GM12878 (cell line): ENCODE results near the gene NBEA. TPM values are rescaled to one million over a fixed set of nuclear protein-coding genes. Genes with fewer than 3 reads are reported as not detected.

Source experiments
- ATAC-seq: fragments of 200-7000 bp; cut with Tn5 transposase; 3 replicates; pipeline ENCODE4 v1.9.1; 2020; ENCODE audit warnings: mild to moderate bottlenecking, moderate library complexity
- BruUV-seq: library from RNA; stranded (reverse); fragments of 400-500 nt; replicated peaks from 2 replicates; lab custom pipeline; 2021; lab: Mats Ljungman, UMichigan
- CTCF ChIA-PET: fragments of 300-600 bp; sonication (Branson Sonifier 250); formaldehyde crosslinking; extraction: SDS; loops from one replicate; lab custom pipeline; 2021; ENCODE audit warnings: inconsistent platforms; lab: Yijun Ruan, JAX
- POLR2A ChIA-PET: fragments of 350-600 bp; formaldehyde crosslinking; extraction: SDS; loops from one replicate; lab custom pipeline; 2021; ENCODE audit warnings: inconsistent platforms; lab: Charles Lee
- RAD21 ChIA-PET: fragments of 300-600 bp; sonication (Branson Sonifier 250); formaldehyde crosslinking; loops from one replicate; lab custom pipeline; 2023; ENCODE audit warnings: antibody characterized with exemption; ENCODE audit not compliant: unreplicated experiment; lab: Charles Lee
- SMC1A ChIA-PET: fragments of 300-600 bp; sonication (Branson Sonifier 250); formaldehyde crosslinking; loops from one replicate; lab custom pipeline; 2023; ENCODE audit not compliant: unreplicated experiment, uncharacterized antibody; lab: Charles Lee
- DNase-seq: peaks from one replicate; pipeline ENCODE4 v3.0.0-alpha.2; 2011; ENCODE audit warnings: low read depth, low spot score
- FAIRE-seq: peaks from 3 replicates; lab custom pipeline; 2011; peaks lifted over from hg19 to GRCh38; lab: Jason Lieb, UNC
- H2AFZ ChIP-seq: 2 replicates; pipeline ENCODE4 v1.6.0; 2011; ENCODE audit warnings: low read depth, low read length, control low read depth; ENCODE audit not compliant: control insufficient read depth
- H3K27ac ChIP-seq: 2 replicates; pipeline ENCODE4 v1.5.1; 2011; ENCODE audit warnings: control low read depth; ENCODE audit not compliant: control insufficient read depth, insufficient read depth
- H3K27me3 ChIP-seq, 2 experiments: replicated peaks in 1 of 2; 2 replicates each; pipeline versions ENCODE4 v1.6.0 to v1.6.1; 2011; ENCODE audit warnings: low read length in 1 of 2; ENCODE audit not compliant: control insufficient read depth in 2 of 2, insufficient read depth in 2 of 2
- H3K36me3 ChIP-seq, 2 experiments: 2 replicates each; pipeline ENCODE4 v1.5.1; 2011; ENCODE audit warnings: low read length in 1 of 2; ENCODE audit not compliant: control insufficient read depth in 2 of 2, insufficient read depth in 2 of 2
- H3K4me1 ChIP-seq: 2 replicates; pipeline ENCODE4 v1.6.1; 2011; ENCODE audit warnings: mild to moderate bottlenecking, low read length, moderate library complexity, mixed read lengths; ENCODE audit not compliant: control insufficient read depth, insufficient read depth
- H3K4me2 ChIP-seq: 2 replicates; pipeline ENCODE4 v1.6.0; 2011; ENCODE audit warnings: control low read depth; ENCODE audit not compliant: control insufficient read depth, insufficient read depth
- H3K4me3 ChIP-seq: fragments of 200-600 bp; sonication (generic); 2 replicates; pipeline ENCODE4 v1.5.1; 2016
- H3K79me2 ChIP-seq: 2 replicates; pipeline ENCODE4 v1.6.0; 2011; ENCODE audit warnings: low read length; ENCODE audit not compliant: control insufficient read depth, insufficient read depth
- H3K9ac ChIP-seq: 2 replicates; pipeline ENCODE4 v1.8.0; 2011; ENCODE audit warnings: low read length, control low read depth, mixed read lengths; ENCODE audit not compliant: control insufficient read depth, insufficient read depth
- H3K9me3 ChIP-seq: replicated peaks from 3 replicates; pipeline ENCODE4 v1.5.1; 2011; ENCODE audit warnings: mild to moderate bottlenecking, low read length; ENCODE audit not compliant: control insufficient read depth, insufficient read depth
- H4K20me1 ChIP-seq: 2 replicates; pipeline ENCODE4 v1.6.0; 2011; ENCODE audit not compliant: control insufficient read depth, insufficient read depth
- BRCA1 ChIP-seq: IDR thresholded peaks from 2 replicates; pipeline ENCODE4 v1.6.1; 2011; ENCODE audit warnings: low read depth, low read length, improper control_type of control experiment
- CEBPB ChIP-seq, 2 experiments: fragments of 150-350 bp in 1 of 2; IDR thresholded peaks; 2 replicates each; pipeline ENCODE4 v1.6.1; 2012 to 2014; ENCODE audit warnings: low read depth in 2 of 2, low read length in 2 of 2, borderline replicate concordance in 1 of 2, inconsistent platforms in 1 of 2
- IRF3 ChIP-seq: fragments of 450-650 bp; IDR thresholded peaks from 2 replicates; pipeline ENCODE4 v1.6.1; 2014; ENCODE audit warnings: mild to moderate bottlenecking
- KAT2A ChIP-seq: conservative IDR thresholded peaks from 2 replicates; pipeline ENCODE4 v1.6.1; 2011; ENCODE audit warnings: low read depth, low read length; ENCODE audit not compliant: control insufficient read depth
- KDM1A ChIP-seq: fragments of 200-600 bp; sonication (generic); IDR thresholded peaks from 2 replicates; pipeline ENCODE4 v1.6.1; 2016; ENCODE audit warnings: borderline replicate concordance
- KLF5 ChIP-seq: fragments of 450-650 bp; IDR thresholded peaks from 2 replicates; pipeline ENCODE4 v1.6.1; 2014; ENCODE audit warnings: mild to moderate bottlenecking; ENCODE audit not compliant: partially characterized antibody
- NR2C2 ChIP-seq: IDR thresholded peaks from 2 replicates; pipeline ENCODE4 v1.6.1; 2011; ENCODE audit warnings: borderline replicate concordance, low read depth; ENCODE audit not compliant: control insufficient read depth, insufficient read length
- PAX8 ChIP-seq: fragments of 450-650 bp; IDR thresholded peaks from 2 replicates; pipeline ENCODE4 v1.6.1; 2017; ENCODE audit warnings: mild to moderate bottlenecking, moderate library complexity
- PML ChIP-seq: IDR thresholded peaks from 2 replicates; pipeline ENCODE4 v1.6.1; 2012; ENCODE audit warnings: low read length, inconsistent platforms
- SRF ChIP-seq, 2 experiments: IDR thresholded peaks; 2 replicates each; pipeline ENCODE4 v1.6.1; 2011; ENCODE audit warnings: low read depth in 2 of 2, low read length in 2 of 2, mild to moderate bottlenecking in 1 of 2, moderate library complexity in 1 of 2
- TAF1 ChIP-seq: IDR thresholded peaks from 2 replicates; pipeline ENCODE4 v1.6.1; 2011; ENCODE audit warnings: mild to moderate bottlenecking, low read depth, low read length, borderline replicate concordance
- WRNIP1 ChIP-seq: IDR thresholded peaks from 2 replicates; pipeline ENCODE4 v1.6.1; 2011; ENCODE audit warnings: low read depth, low read length, improper control_type of control experiment, borderline replicate concordance
- WGBS: methylation state at CpG from one replicate; pipeline ENCODE4 v1.1.6; 2016; ENCODE audit warnings: low lambda C conversion rate; ENCODE audit not compliant: insufficient replicate concordance, insufficient coverage; ENCODE audit errors: missing lambda C conversion rate; 5-methylcytosine and 5-hydroxymethylcytosine counted together
- in situ Hi-C: fragments of 300-500 bp; cut with MboI; formaldehyde crosslinking; loops from 9 replicates; pipeline ENCODE4 v1.14.3; 2018; ENCODE audit warnings: mixed read lengths
- intact Hi-C: fragments of 100-400 bp; cut with micrococcal nuclease; formaldehyde crosslinking; loops from one replicate; pipeline ENCODE4 v1.14.2; 2022; ENCODE audit not compliant: unreplicated experiment
- polyA plus RNA-seq, 11 experiments: library from polyadenylated mRNA; depleted of rRNA in 4 of 11; unstranded in 6 of 11; stranded (reverse) in 5 of 11; fragments of >200 nt; fragmentation: Nextera tagmentation in 4 of 11; fragmentation: Illumina TruSeq in 1 of 11; extraction: Ambion mirVana in 4 of 11; extraction: Trizol in 1 of 11; gene quantifications; 1 replicate in 1 of 11; 2 replicates in 10 of 11; pipeline versions ENCODE4 v1.2.1 to v1.2.3, GENCODE V29; 2011 to 2016; ENCODE audit warnings: inconsistent platforms in 2 of 11, missing spikeins in 2 of 11, low read depth in 1 of 11
- total RNA-seq, 4 experiments: library from RNA; depleted of rRNA in 3 of 4; stranded (reverse); fragments of >200 nt in 3 of 4; fragmentation: Illumina TruSeq in 1 of 4; extraction: Trizol in 1 of 4; gene quantifications; 2 replicates each; pipeline versions ENCODE4 v1.2.1 to v1.2.3, GENCODE V29; 2013 to 2021
- TF ChIP-seq, protein P1 (sequence below): fragments of 450-650 bp; IDR thresholded peaks from 2 replicates; pipeline ENCODE4 v1.6.1; 2016; ENCODE audit warnings: mild to moderate bottlenecking, moderate library complexity, borderline replicate concordance
- TF ChIP-seq, protein P2 (sequence below): fragments of 450-650 bp; IDR thresholded peaks from 2 replicates; pipeline ENCODE4 v1.6.1; 2017; ENCODE audit warnings: mild to moderate bottlenecking, moderate library complexity

Gene NBEA
- total and polyA plus RNA-seq, 10 of the 15 experiments (the other 5 are each of a cell fraction or from before 2014, with no cell fraction given), result 0.23 to 3.6 (median 0.55) TPM

- Histone ChIP-seq H3K79me2 (no peaks in the 10 kb centered on the region), H3K27ac (no peak overlapping the region), H3K4me1 (no peaks in the 10 kb centered on the region), H3K27me3 (no peaks in the 10 kb centered on the region), H3K4me3 (no peak overlapping the region), H3K36me3 (no peaks in the 10 kb centered on the region), H3K4me2 (no peak overlapping the region), H3K9ac (no peak overlapping the region), H3K9me3 (no peaks in the 10 kb centered on the region), H2AFZ (no peak overlapping the region), H4K20me1 (no peaks in the 10 kb centered on the region)
- WGBS, result 47% methylated on average over 4 of the region's 4 CpGs
- no TSS peak for BruUV-seq
- ChIA-PET CTCF (no interaction called here), SMC1A (interaction anchor here (1.6 kb wide), 1 partner anchor 20 kb away, joined by 3 read pairs; no protein-coding TSS in a partner anchor), RAD21 (no interaction called here), POLR2A (no interaction called here)
- intact Hi-C loops, result no loop called here
- FAIRE-seq, result no peak
- DNase-seq, result no peak
- no peak for ATAC-seq
- in situ Hi-C loops, result no loop called here
- TF ChIP-seq KDM1A (no peak), SRF (IDR thresholded peaks at IDR 0.05; ENCODE audit: low read depth in 2 of 2, low read length in 2 of 2) (no peak), KLF5 (no peak), PAX8 (no peak), BRCA1 (no peak), WRNIP1 (no peak), TAF1 (no peak), PML (no peak), CEBPB (IDR thresholded peaks at IDR 0.05; ENCODE audit: borderline replicate concordance in 1 of 2, low read depth in 2 of 2, low read length in 2 of 2) (no peak), NR2C2 (no peak), KAT2A (no peak), IRF3 (no peak)
- TF ChIP-seq, protein P1, sequence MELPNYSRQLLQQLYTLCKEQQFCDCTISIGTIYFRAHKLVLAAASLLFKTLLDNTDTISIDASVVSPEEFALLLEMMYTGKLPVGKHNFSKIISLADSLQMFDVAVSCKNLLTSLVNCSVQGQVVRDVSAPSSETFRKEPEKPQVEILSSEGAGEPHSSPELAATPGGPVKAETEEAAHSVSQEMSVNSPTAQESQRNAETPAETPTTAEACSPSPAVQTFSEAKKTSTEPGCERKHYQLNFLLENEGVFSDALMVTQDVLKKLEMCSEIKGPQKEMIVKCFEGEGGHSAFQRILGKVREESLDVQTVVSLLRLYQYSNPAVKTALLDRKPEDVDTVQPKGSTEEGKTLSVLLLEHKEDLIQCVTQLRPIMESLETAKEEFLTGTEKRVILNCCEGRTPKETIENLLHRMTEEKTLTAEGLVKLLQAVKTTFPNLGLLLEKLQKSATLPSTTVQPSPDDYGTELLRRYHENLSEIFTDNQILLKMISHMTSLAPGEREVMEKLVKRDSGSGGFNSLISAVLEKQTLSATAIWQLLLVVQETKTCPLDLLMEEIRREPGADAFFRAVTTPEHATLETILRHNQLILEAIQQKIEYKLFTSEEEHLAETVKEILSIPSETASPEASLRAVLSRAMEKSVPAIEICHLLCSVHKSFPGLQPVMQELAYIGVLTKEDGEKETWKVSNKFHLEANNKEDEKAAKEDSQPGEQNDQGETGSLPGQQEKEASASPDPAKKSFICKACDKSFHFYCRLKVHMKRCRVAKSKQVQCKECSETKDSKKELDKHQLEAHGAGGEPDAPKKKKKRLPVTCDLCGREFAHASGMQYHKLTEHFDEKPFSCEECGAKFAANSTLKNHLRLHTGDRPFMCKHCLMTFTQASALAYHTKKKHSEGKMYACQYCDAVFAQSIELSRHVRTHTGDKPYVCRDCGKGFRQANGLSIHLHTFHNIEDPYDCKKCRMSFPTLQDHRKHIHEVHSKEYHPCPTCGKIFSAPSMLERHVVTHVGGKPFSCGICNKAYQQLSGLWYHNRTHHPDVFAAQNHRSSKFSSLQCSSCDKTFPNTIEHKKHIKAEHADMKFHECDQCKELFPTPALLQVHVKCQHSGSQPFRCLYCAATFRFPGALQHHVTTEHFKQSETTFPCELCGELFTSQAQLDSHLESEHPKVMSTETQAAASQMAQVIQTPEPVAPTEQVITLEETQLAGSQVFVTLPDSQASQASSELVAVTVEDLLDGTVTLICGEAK, result no peak
- TF ChIP-seq, protein P2, sequence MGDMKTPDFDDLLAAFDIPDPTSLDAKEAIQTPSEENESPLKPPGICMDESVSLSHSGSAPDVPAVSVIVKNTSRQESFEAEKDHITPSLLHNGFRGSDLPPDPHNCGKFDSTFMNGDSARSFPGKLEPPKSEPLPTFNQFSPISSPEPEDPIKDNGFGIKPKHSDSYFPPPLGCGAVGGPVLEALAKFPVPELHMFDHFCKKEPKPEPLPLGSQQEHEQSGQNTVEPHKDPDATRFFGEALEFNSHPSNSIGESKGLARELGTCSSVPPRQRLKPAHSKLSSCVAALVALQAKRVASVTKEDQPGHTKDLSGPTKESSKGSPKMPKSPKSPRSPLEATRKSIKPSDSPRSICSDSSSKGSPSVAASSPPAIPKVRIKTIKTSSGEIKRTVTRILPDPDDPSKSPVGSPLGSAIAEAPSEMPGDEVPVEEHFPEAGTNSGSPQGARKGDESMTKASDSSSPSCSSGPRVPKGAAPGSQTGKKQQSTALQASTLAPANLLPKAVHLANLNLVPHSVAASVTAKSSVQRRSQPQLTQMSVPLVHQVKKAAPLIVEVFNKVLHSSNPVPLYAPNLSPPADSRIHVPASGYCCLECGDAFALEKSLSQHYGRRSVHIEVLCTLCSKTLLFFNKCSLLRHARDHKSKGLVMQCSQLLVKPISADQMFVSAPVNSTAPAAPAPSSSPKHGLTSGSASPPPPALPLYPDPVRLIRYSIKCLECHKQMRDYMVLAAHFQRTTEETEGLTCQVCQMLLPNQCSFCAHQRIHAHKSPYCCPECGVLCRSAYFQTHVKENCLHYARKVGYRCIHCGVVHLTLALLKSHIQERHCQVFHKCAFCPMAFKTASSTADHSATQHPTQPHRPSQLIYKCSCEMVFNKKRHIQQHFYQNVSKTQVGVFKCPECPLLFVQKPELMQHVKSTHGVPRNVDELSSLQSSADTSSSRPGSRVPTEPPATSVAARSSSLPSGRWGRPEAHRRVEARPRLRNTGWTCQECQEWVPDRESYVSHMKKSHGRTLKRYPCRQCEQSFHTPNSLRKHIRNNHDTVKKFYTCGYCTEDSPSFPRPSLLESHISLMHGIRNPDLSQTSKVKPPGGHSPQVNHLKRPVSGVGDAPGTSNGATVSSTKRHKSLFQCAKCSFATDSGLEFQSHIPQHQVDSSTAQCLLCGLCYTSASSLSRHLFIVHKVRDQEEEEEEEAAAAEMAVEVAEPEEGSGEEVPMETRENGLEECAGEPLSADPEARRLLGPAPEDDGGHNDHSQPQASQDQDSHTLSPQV, result no peak
Observed at GRCh38 chr13:34964558-34964957, 22.5 kb downstream of the NBEA start.
